ENCODE results near the gene SAP30L.

Gene SAP30L, protein sequence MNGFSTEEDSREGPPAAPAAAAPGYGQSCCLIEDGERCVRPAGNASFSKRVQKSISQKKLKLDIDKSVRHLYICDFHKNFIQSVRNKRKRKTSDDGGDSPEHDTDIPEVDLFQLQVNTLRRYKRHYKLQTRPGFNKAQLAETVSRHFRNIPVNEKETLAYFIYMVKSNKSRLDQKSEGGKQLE
- 27.2 to 82.6 (median 29.2) reads per million in 3 experiments for total RNA-seq

DNA sequence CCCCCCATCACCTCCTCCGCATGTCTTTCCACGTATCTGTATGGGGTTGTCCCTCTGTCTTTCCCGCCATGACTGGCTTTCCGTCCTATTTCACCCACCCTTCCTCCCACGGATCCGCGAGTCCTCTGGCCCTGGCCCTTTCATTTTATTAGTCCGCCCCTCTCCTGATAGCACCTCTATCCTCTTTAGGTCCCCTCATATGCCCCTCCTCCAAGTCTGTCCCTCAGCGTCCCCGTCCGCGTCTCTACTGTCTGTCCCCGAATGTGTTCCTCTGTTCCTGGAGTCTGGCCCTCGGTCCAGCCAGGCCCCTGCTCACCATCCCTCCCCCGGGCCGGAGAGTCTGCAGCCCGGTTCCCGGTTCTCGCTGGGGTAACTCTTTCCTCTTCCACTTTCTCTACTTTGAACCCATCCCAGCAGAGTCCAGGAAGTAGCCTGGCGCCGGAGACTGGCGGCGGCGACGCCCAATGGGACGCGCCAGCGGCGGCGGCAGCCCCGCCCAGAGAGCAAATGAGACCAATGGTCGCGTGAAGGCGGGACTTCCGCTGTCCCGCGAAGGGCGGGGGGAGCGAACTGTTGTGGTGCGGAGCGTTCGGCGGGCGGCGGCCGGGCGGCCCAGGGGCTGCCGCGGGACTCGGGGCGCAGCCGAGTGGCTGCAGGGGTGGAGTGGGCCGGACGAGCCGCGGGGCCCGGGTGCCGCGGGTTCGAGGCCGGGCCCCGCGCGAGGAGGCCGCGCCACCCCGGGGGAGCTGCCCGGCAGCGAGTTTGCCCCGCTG, at the start of gene SAP30L:
TSS of gene SAP30L (plus strand) at position 576 of the 773 bp plus-strand sequence. CDS start 608 bp downstream, outside the sequence.
- peak; percentile 96 for DNase-seq

DNA sequence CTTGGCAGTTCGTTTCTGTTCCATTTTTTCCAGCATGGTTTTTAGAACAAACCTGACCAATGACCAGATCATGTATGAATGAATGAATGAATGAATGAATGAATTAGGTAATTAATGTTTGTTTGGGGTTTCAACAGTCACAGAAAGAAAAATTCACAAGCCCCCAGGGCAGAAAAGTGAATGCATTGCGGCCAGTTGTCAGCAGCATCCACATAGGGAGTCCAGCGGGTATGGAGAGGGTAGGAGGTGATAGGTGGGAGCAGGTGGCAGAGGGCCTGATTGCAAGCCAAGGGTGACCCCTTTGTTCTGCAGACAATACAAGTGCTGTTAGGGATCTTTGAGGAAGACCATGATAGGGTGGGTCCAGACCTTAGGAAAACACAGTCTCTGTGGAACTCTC, 49.7 kb upstream of the SAP30L start:
- DNase-seq = no peak

DNA sequence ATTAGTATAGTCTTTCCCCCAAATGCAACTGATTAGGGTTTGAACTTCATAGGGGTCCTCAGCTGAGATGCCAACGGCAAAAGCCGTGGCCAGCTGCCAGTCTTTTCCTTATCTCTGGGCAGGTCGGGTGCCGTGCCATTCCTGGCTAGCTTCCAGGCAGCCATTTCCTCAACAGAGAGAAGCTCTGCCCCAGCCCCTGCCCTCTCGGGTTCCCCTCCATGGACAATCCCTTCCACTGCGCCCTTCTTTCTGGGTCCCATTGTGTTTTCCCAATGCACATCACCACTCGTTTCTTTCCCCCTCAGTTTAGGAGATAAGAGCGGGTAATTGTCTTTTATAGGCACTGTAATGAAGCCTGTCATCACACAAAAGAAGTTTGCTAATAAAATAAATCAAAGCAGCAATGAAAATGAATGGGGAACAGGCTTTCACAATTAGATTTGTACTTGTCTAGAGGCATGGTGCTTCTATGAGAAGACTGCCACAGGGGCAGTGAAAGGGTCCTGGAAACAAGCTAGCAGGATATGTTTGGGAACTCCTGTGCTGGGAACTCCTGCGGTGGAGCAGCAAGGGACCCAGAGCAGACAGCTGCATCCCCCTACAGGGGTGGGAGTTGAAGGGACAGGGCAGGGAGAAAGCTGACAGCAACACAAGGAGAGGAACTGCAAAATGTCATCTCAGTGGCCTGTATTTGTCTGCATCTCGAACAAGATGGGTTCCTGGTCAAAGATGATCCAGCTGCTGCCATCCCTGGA, 48.0 kb upstream of the SAP30L start:
- no peak for DNase-seq

DNA sequence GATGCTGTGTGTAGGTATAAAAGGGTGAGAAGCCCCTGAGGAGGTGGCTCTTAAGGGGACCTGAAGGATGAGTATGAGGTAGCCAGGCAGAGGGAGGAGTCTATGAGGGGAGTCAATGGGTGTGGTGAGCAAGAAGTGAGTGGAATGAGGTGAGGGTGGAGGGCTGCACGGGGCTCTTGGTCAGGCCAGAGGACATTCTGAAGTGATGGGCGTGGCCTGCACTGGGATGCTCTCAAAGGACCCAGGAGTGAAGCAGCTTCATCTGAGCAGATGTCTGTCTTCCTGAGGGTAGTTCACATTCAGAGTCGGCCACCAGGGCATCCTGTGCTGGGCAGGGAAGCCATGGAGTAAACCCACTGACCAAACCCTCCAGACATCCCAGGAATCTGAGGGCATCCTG, 45.1 kb upstream of the SAP30L start:
- no peak for DNase-seq

DNA sequence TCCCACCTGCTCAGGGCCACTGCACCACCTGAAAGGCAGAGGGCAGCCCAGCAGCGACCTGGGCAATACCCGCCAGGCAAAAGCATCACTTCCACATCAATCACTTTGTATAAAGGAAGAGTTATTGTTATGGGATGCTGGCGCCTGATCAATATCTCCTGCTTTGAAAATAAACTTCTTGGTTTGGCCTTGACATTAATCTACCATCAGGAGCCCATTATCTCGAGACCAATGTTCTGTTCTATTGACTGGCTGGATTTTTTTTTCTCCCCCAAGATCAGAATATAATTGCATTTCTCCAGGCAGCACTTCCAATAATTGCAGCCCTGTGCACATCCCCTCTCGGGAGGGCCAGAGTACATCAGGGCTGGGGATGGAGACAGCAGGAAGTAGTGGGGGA, 44.4 kb upstream of the SAP30L start:
- no peak for DNase-seq

DNA sequence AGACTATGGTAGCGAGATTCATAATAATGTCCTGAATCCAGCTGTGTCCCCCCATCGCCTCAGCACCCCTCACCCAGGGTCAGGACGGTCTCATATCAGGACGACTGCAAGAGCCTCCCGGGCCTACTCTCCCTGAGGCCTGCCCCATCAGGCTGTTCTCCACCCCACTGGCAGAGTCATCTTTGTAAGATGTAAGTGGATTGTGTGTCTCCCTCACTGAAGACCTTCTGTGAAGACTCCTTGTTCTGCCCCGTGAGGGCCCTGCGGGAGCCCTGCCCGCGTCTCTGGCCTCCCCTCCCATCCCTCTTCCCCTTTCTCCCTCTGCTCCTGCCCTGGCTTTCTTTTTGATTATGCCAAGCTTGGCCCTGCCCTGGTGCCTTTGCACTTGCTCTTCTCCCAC, 43.9 kb upstream of the SAP30L start:
- DNase-seq = no peak

DNA sequence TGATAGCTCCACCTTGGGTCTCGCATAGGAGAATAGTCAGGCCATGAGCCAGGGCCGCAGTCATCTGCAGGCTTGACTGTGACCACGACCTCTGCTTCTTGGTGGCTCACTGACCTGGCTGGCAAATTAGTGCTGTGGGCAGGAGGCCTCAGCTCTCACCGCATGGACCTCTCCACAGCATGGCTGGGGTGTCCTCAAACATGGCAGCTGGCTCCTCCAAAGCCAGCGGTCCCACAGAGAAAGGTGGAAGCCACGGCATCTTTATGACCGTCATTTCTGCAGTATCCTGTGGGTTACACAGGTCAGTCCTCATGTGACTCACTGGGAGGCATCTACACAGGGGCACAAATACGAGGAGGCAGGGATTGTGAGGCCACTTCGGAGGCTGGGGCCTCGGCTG, 43.2 kb upstream of the SAP30L start:
- DNase-seq = no peak

DNA sequence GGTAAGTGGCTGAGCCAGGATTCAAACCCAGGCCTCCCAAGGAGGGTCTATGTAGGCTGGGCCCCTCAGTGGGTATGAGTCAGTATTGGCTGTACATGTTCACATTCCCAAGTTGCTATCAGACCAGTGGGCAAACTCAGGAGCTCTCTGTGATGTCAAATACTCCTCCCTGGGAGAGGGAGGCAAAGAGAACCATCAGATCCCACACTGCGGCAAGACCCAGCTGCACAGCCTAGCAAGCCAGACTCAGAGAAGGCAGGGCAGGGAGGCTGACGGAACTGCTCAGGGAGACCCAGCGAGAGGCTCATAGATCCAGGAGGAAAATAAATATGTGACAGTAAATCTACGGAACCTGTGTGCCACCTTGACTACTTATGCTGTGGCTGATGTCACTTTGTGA, 42.6 kb upstream of the SAP30L start:
- no peak for DNase-seq

DNA sequence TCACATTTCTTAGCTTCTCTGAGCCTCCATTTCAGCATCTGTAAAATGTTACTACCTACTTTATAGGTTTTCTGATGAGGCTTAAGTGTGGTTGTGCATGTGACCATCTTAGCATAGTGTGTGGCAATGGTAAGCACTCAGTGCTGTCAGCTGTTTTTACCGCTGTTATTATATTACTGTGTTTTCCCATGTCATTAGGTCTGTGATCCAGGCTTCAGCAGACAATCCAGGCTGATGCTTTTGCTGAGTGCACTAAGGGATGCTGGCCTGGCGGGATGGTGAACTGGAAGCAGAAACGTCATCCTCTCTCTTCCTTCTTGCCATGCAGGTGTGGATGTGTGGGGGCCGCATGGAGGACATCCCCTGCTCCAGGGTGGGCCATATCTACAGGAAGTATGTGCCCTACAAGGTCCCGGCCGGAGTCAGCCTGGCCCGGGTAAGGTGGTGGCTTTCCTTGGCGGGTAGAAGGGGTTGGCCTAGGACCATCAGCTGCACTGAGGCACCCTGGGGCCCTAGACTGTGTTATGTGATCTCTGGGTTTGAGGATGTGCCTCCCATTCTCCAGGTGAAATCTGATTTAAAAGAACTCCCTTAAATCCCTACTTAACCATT, 41.9 kb upstream of the SAP30L start:
- DNase-seq = no peak

DNA sequence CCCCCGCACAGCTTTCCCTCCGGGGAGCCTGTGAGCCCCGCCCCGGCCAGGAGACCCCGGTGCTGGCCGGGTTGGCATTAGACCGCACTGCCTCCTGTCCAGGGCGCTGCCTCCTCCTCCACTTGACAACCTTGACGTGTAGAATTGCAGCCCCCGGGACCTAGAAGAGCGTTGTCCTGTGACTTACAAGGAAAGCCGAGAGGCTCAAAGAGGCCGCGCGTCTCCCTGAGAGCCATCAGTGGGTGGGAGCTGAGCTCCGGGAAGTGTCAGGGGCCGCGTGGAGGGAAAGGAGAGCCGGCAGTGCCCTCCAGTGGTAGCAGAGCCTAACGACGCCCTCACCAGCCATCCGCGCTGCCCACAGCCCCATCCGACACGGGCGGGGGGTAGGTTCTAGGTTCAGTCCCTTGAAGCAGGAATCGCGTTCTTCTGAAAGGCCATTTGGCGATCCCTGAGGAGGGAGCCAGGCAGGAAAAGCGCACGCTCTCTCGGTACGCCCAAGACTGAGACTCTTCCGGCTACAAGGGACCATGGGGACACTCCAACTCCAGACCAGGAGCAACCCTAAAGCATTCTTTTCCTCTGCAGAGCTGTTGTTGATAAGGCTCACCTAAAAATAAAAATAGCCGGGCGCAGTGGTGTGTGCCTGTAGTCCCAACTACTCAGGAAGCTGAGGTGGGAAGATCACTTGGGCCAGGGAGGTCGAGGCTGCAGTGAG, 40.6 kb upstream of the SAP30L start:
- DNase-seq = peak; percentile 48

DNA sequence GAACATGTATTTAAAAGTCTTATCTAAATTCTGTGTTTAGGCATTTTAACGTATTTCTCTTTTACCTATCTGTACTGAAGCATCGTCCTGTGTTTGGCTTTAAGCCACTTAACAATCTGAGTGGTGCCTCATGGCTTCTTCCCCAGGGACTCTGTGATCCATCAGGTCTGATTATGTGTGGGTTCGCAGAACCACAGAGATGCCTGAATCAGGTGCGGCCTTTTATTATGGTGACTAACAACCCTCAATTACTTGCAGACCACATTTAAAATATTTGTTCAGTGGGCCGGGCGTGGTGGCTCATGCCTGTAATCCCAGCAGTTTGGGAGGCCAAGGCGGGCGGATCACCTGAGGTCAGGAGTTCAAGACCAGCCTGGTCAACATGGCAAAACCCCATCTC, 39.6 kb upstream of the SAP30L start:
- no peak for DNase-seq

DNA sequence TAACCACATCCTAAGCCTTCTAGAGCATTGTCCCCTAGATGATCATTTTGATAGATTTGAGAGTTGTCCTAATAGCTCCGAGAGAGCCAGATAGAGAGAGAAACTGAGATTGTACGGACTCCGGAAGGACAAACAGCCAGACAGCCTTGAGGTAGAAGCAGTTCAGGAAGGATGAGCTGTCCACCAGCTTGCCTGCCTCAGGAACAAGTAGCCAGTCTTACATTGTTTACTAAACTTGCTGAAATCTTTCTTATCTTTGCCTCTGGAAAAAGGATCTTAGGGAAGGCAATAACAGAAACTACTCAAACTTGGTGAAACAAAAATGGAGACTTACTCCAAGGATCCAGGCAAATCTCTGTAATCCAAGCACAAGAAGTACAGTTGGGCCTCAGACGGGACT, 39.0 kb upstream of the SAP30L start:
- DNase-seq = no peak

DNA sequence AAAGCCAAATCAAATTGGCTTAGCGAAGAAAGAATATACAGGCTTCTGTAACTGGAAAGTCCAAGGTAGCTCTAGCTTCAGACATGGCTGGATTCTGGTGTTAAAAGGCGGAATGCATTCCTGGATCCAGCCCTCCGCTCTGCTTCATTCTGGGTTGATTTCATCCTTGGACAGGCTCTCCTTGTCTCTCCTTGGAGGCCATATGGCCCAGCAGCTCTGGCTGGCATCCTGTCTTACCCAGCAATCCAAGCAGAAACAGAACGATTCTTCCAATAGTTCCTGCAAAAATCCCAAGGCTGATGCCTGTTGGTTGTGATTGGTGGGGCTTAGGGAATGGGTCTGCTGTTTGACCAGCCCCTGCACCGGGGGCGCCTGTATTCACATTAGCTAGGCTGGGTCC, 37.0 kb upstream of the SAP30L start:
- DNase-seq = no peak

DNA sequence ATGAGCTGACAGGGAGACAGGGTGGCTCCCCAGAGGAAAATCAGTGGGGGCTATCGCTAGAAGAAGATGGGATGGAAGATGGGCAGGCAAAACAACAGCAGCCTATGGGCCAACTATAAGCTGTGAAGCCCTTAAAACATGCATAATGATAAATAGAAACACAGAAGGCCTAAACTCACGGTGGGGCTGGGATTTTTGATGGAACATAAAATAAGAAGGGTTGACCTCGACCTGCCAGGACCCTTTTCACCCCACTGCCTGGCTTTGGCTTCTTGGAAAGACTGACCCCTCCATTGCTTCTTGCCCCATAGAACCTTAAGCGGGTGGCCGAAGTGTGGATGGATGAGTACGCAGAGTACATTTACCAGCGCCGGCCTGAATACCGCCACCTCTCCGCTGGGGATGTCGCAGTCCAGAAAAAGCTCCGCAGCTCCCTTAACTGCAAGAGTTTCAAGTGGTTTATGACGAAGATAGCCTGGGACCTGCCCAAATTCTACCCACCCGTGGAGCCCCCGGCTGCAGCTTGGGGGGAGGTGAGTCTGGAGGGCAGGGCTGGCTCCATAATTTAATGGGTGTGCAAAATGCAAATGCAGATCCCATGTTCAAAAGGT, 36.5 kb upstream of the SAP30L start:
- DNase-seq = no peak

DNA sequence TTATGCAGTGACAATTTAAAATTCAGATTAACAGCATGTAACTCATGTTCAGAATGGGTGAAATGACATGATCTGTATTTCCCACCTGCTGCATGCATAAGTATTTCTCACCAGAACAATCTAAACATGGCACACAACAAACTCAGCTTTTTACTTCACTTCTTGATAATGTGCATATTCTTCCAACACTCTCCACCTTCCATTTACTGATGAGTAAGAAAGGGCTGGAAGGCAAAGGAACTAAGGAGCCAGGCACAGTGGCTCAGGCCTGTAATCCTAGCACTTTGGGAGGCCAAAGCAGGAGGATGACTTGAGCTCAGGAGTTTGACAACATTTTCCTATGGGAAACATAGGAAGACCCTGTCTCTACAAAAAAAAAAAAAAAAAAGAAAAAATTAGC, 35.8 kb upstream of the SAP30L start:
- DNase-seq = no peak

DNA sequence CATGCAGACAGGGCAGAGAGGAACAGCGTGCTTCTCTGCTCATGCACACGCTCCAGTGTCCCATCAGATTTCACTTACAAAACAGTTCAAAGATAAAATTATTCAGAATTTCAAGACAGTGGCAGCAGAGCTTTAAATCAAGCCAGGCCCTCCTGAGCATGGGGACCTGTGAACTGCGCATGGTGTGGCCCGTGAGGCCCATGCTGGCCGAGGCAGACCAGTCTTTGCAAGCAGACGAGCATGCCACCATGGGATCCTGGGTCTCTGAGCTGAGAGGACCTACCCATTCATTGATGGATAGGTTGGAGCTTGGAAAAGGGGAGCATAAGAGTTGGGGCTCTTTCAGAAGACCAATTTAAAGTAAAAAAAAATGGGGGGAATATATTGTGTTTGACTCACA, 35.0 kb upstream of the SAP30L start:
- DNase-seq = no peak

DNA sequence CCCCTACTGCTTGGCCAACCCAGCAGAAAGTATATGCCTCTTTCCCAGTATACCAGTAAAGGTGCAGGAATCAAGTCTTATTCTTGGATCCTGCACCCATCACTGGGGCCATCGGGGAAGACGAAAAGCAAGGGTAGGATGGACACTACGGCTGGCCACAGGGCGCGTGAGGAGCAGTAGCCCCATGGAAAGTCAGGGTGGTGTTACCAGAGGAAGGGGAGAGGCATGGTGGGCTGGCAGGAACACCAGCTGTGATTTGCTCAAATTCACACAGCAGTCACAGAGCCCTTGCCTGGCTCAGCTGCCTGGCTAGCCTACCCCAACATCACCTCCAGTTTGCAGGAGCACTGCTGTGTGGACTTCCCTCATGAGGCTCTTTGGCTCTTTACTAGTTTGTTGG, 34.5 kb upstream of the SAP30L start:
- no peak for DNase-seq

DNA sequence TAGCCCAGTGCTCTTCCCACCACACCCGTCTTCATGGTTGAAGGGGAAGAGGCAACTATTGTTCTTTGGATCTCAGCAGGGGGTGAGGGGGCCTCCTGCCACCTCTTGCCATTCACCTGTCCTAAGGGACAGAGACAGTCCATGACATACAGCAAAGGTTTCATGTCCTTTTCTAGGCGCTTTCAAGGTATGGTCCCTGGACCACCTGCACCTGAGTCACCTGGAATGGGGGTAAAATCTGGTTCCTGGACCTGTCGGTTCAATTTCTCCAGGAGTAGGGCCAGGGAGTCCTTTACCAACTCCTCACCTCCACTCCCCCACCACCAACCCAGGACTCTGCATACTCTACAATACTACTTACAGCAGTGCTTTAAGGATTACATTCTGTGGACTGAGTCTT, 33.5 kb upstream of the SAP30L start:
- no peak for DNase-seq

DNA sequence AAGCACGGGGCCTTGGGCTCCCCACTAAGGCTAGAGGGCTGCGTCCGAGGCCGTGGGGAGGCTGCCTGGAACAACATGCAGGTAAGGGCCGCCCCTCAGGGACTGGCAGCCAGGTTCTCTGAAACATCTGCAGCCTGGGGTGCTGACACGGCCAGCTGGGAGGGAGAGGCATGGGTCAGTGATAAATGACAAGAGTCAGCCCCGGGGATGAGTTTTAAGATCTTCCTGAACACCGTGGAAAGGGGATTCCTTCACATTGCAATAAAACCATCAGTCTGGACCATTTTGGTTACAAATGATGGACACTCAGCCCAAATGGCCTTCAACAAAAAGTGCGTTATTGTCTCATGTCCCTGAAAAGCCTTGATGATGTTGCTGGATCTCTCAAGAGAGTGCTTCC, 32.9 kb upstream of the SAP30L start:
- no peak for DNase-seq

DNA sequence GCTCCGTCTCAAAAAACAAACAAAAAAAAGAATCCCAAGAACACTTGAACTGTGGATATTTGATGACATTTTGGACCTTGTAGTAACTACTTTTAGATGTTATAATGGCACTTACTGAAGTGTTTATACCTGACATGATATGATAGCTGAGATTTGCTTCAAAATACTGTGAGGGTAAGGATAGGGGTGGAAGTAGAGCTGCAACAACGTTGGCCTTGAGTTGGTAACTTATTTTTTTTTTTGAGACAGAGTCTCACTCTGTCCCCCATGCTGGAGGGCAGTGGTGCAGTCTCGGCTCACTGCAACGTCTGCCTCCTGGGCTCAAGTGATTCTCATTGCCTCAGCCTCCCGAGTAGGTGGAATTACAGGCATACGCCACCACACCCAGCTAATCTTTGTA, 30.7 kb upstream of the SAP30L start:
- no peak for DNase-seq

DNA sequence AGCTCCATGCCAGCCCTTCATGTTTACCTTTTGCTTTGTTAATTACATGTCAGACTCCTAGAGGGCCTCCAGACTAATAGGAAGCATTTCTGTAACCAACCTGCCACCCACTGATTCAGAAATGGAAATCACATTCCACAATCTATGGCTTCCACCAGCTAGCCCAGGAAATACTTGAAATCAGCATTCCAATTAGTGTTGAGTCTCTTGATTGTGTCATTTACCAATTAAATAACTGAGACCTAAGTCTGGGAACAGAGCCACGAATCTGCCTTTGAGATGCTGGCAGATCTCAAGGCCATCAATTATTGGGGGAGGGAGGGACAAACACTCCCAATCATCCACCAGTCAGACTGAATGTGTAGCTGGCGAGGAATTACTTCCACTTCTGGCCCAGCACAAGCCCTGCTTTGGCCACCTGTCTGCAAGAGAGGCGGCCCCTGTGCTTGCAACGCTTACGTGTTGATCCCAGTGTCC, 27.4 kb upstream of the SAP30L start:
- no peak for DNase-seq

DNA sequence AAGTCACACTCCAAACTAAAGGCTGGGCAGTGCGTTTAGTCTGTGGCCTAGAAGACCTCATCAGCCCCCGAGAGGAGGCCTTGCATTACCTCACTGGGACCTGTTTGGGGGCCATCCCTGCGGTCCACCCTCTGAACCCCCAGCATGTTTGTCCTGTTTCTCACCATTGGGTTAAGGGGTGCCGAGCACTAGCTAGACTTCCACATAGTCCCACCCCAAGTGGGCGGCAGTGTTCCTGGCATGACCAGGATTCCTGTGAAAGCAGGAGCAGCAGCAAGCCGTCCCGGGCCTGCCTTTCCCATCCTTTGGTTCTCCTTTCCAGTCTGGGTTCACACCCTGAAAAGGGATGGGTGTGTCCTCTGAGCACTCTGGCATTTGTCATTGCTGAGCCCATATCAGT, 26.6 kb upstream of the SAP30L start:
- no peak for DNase-seq
